Measurements from ENCODE around the gene TMEM39B.
"Not testable (repeated sequence)": the region's sequence is repeated elsewhere in the genome, so short reads cannot be mapped to it uniquely, and the experiment has no call there.

DNA sequence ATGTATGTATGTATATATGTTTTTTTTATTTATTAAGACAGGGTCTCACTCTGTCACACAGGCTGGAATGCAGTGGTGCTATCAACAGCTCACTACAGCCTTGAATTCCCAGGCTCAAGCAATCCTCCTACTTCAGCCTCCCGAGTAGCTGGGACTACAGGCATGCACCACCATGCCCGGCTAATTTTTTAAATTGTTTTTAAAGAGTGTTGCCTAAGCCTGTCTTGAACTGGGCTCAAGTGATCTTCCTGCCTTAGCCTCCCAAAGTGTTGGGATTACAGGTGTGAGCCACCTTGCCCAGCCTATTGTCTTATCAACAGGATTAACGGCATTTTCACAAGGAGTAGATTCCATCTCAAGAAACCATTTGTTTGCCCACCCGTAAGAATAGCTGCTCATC is 40.7 kb downstream of the TMEM39B start:
- not testable (repeated sequence) for TF ChIP-seq CTCF (IDR thresholded peaks at IDR 0.05; ENCODE audit: low read depth, low read length); POLR2A (IDR thresholded peaks at IDR 0.05; ENCODE audit: extremely low read depth, insufficient read length); MYC (IDR thresholded peaks at IDR 0.05; ENCODE audit: low read depth, low read length)
